Measurements from ENCODE around the gene PNO1. TPM values are rescaled to one million over a fixed set of nuclear protein-coding genes. Genes with fewer than 3 reads are reported as not detected.
"Not testable (repeated sequence)": the region's sequence is repeated elsewhere in the genome, so short reads cannot be mapped to it uniquely, and the experiment has no call there.

The PNO1 gene
- total RNA-seq, 1 donor = 10.5 TPM

DNA sequence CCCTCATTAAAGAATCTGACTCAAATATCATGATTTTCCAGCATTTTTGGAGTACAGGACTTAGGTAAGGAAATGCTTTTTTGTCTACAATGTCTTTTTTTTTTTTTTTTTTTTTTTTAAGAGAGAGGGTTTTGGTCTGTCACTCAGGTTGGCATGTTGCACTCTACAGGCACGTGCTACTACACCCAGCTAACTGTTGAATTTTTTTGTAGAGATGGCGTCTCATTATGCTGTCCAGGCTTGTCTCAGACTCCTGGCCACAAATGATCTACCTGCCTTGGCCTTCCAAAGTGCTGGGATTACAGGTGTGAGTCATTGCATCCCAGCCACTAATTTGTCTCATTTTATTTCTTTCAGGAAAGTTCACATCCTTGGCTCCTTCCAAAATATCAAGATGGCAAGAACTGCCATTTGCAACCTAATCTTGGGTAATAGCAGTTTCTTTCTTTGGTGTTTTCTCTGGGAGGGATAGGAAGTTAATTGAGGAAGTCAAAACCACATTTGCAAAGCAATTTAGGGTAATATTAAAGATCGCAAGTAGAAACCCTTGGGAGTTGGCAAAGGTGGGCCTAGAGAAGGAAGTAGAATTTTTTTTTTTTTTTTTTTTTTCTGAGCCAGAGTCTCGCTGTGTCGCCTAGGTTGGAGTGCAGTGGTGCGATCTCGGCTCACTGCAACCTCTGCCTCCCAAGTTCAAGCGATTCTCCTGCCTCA, 15.5 kb downstream of the PNO1 start:
- Histone ChIP-seq H2AFZ (ENCODE audit: low read length) (no peak overlapping the region), H3K36me3 (ENCODE audit: insufficient read depth, low read length) (peaks cover 34% of the 10 kb centered on the region), H3K4me1 (ENCODE audit: insufficient read depth, low read length) (no peaks in the 10 kb centered on the region), H3K4me3 (ENCODE audit: insufficient read depth, low read length) (no peak overlapping the region), H3K27me3 (ENCODE audit: insufficient read depth, low read length) (no peaks in the 10 kb centered on the region), H3K79me2 (ENCODE audit: insufficient read depth, low read length) (peaks cover 5% of the 10 kb centered on the region), H3K9me3 (ENCODE audit: low read depth, low read length) (no peaks in the 10 kb centered on the region), H3K27ac (ENCODE audit: low read depth, low read length) (no peak overlapping the region), H4K20me1 (ENCODE audit: insufficient read depth, low read length) (no peaks in the 10 kb centered on the region), H3K4me2 (ENCODE audit: insufficient read depth, low read length) (no peak overlapping the region)
- DNase-seq (ENCODE audit: insufficient read length, low spot score, missing footprints) = no peak
- TF ChIP-seq, protein P1, sequence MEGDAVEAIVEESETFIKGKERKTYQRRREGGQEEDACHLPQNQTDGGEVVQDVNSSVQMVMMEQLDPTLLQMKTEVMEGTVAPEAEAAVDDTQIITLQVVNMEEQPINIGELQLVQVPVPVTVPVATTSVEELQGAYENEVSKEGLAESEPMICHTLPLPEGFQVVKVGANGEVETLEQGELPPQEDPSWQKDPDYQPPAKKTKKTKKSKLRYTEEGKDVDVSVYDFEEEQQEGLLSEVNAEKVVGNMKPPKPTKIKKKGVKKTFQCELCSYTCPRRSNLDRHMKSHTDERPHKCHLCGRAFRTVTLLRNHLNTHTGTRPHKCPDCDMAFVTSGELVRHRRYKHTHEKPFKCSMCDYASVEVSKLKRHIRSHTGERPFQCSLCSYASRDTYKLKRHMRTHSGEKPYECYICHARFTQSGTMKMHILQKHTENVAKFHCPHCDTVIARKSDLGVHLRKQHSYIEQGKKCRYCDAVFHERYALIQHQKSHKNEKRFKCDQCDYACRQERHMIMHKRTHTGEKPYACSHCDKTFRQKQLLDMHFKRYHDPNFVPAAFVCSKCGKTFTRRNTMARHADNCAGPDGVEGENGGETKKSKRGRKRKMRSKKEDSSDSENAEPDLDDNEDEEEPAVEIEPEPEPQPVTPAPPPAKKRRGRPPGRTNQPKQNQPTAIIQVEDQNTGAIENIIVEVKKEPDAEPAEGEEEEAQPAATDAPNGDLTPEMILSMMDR (IDR thresholded peaks at IDR 0.05; ENCODE audit: extremely low read depth, low read depth, low read length) = no peak

DNA sequence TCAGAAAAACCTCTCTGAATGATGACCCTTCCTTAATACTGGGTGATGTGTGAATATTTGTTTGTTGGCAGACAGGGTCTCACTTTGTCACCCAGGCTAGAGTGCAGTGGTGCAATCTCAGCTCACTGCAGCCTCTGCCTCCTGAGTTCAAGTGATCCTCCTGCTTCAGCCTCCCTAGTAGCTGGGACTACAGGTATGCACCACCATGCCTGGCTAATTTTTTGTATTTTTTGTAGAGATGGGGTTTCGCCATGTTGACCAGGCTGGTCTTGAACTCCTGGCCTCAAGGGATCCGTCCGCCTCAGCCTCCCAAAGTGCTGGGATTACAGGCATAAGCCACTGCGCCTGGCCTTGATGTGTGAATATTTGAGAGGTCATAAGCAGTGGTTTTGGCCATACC, 17.5 kb downstream of the PNO1 start:
- H3K27me3 ChIP-seq (ENCODE audit: insufficient read depth, low read length); DNase-seq (ENCODE audit: insufficient read length, low spot score, missing footprints); H3K27ac ChIP-seq (ENCODE audit: low read depth, low read length); H3K4me1 ChIP-seq (ENCODE audit: insufficient read depth, low read length); H3K4me3 ChIP-seq (ENCODE audit: insufficient read depth, low read length); H3K4me2 ChIP-seq (ENCODE audit: insufficient read depth, low read length); H2AFZ ChIP-seq (ENCODE audit: low read length); H3K9me3 ChIP-seq (ENCODE audit: low read depth, low read length); H3K79me2 ChIP-seq (ENCODE audit: insufficient read depth, low read length); H4K20me1 ChIP-seq (ENCODE audit: insufficient read depth, low read length): not testable (repeated sequence)
- H3K36me3 ChIP-seq (ENCODE audit: insufficient read depth, low read length) = peaks cover 46% of the 10 kb centered on the region

DNA sequence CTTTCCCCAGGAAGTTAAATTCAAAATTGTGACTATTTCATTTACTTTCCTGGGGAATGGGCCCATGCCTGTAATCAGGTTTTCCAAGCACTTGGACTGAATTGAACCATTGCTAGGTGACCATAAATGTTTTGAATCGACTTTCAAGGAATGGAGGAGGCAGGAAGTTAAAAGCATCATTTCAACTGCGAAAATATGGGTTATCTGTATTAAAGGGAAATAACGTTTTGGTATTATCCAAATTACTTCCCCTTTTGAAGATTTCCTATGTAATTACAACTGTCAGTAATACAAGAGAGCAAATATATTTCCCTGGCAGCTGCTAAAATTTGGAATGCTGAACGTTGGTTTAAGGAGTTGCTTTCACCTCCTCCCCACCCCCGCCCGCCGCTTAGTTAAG, 19.0 kb downstream of the PNO1 start:
- Histone ChIP-seq H3K27ac (ENCODE audit: low read depth, low read length) (no peak overlapping the region), H3K4me2 (ENCODE audit: insufficient read depth, low read length) (no peak overlapping the region), H3K27me3 (ENCODE audit: insufficient read depth, low read length) (no peaks in the 10 kb centered on the region), H2AFZ (ENCODE audit: low read length) (no peak overlapping the region), H3K36me3 (ENCODE audit: insufficient read depth, low read length) (peaks cover 47% of the 10 kb centered on the region), H3K4me3 (ENCODE audit: insufficient read depth, low read length) (no peak overlapping the region), H4K20me1 (ENCODE audit: insufficient read depth, low read length) (no peaks in the 10 kb centered on the region), H3K9me3 (ENCODE audit: low read depth, low read length) (no peaks in the 10 kb centered on the region), H3K4me1 (ENCODE audit: insufficient read depth, low read length) (no peaks in the 10 kb centered on the region), H3K79me2 (ENCODE audit: insufficient read depth, low read length) (peaks cover 6% of the 10 kb centered on the region)
- DNase-seq (ENCODE audit: insufficient read length, low spot score, missing footprints) = no peak
- TF ChIP-seq, protein P1 (IDR thresholded peaks at IDR 0.05; ENCODE audit: extremely low read depth, low read depth, low read length) = no peak

DNA sequence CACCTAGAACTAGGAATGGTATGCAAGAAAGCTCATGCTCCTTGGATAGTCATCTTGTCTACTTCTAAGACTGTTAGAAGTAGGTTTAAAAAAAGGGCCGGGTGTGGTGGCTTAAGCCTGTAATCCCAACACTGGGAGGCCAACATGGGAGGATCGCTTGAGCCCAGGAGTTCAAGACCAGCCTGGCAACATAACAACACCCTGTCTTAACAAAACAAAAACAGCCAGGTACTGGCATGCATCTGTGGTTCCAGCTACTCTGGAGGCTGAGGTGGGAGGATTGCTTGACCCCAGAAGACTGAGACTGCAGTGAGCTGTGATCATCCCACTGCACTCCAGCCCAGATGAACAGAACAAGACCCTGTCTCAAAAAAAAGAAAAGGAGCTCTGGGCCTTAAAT, 19.9 kb downstream of the PNO1 start:
- H3K4me3 ChIP-seq (ENCODE audit: insufficient read depth, low read length) = no peak overlapping the region
- H3K27ac ChIP-seq (ENCODE audit: low read depth, low read length) = no peak overlapping the region
- no peaks in the 10 kb centered on the region for H3K9me3 ChIP-seq (ENCODE audit: low read depth, low read length)
- DNase-seq (ENCODE audit: insufficient read length, low spot score, missing footprints) = no peak
- H3K4me2 ChIP-seq (ENCODE audit: insufficient read depth, low read length) = no peak overlapping the region
- H3K36me3 ChIP-seq (ENCODE audit: insufficient read depth, low read length) = peaks cover 47% of the 10 kb centered on the region
- no peaks in the 10 kb centered on the region for H3K27me3 ChIP-seq (ENCODE audit: insufficient read depth, low read length)
- no peak overlapping the region for H2AFZ ChIP-seq (ENCODE audit: low read length)
- H3K79me2 ChIP-seq (ENCODE audit: insufficient read depth, low read length) = peaks cover 6% of the 10 kb centered on the region
- TF ChIP-seq, protein P1 (IDR thresholded peaks at IDR 0.05; ENCODE audit: extremely low read depth, low read depth, low read length) = no peak
- no peaks in the 10 kb centered on the region for H4K20me1 ChIP-seq (ENCODE audit: insufficient read depth, low read length)
- no peaks in the 10 kb centered on the region for H3K4me1 ChIP-seq (ENCODE audit: insufficient read depth, low read length)
